GM12878 (cell line): ENCODE measurements around the gene CACUL1. TPM values are rescaled to one million over a fixed set of nuclear protein-coding genes. Genes with fewer than 3 reads are reported as not detected.

Experiments used
- ATAC-seq: fragments of 200-7000 bp; cut with Tn5 transposase; 3 replicates; pipeline ENCODE4 v1.9.1; 2020; ENCODE audit warnings: mild to moderate bottlenecking, moderate library complexity
- BruUV-seq: library from RNA; stranded (reverse); fragments of 400-500 nt; replicated peaks from 2 replicates; lab custom pipeline; 2021; lab: Mats Ljungman, UMichigan
- CTCF ChIA-PET: fragments of 300-600 bp; sonication (Branson Sonifier 250); formaldehyde crosslinking; extraction: SDS; loops from one replicate; lab custom pipeline; 2021; ENCODE audit warnings: inconsistent platforms; lab: Yijun Ruan, JAX
- POLR2A ChIA-PET: fragments of 350-600 bp; formaldehyde crosslinking; extraction: SDS; loops from one replicate; lab custom pipeline; 2021; ENCODE audit warnings: inconsistent platforms; lab: Charles Lee
- RAD21 ChIA-PET: fragments of 300-600 bp; sonication (Branson Sonifier 250); formaldehyde crosslinking; loops from one replicate; lab custom pipeline; 2023; ENCODE audit warnings: antibody characterized with exemption; ENCODE audit not compliant: unreplicated experiment; lab: Charles Lee
- SMC1A ChIA-PET: fragments of 300-600 bp; sonication (Branson Sonifier 250); formaldehyde crosslinking; loops from one replicate; lab custom pipeline; 2023; ENCODE audit not compliant: unreplicated experiment, uncharacterized antibody; lab: Charles Lee
- DNase-seq: peaks from one replicate; pipeline ENCODE4 v3.0.0-alpha.2; 2011; ENCODE audit warnings: low read depth, low spot score
- FAIRE-seq: peaks from 3 replicates; lab custom pipeline; 2011; peaks lifted over from hg19 to GRCh38; lab: Jason Lieb, UNC
- H2AFZ ChIP-seq: 2 replicates; pipeline ENCODE4 v1.6.0; 2011; ENCODE audit warnings: low read depth, low read length, control low read depth; ENCODE audit not compliant: control insufficient read depth
- H3K27ac ChIP-seq: 2 replicates; pipeline ENCODE4 v1.5.1; 2011; ENCODE audit warnings: control low read depth; ENCODE audit not compliant: control insufficient read depth, insufficient read depth
- H3K27me3 ChIP-seq, 2 experiments: replicated peaks in 1 of 2; 2 replicates each; pipeline versions ENCODE4 v1.6.0 to v1.6.1; 2011; ENCODE audit warnings: low read length in 1 of 2; ENCODE audit not compliant: control insufficient read depth in 2 of 2, insufficient read depth in 2 of 2
- H3K36me3 ChIP-seq, 2 experiments: 2 replicates each; pipeline ENCODE4 v1.5.1; 2011; ENCODE audit warnings: low read length in 1 of 2; ENCODE audit not compliant: control insufficient read depth in 2 of 2, insufficient read depth in 2 of 2
- H3K4me1 ChIP-seq: 2 replicates; pipeline ENCODE4 v1.6.1; 2011; ENCODE audit warnings: mild to moderate bottlenecking, low read length, moderate library complexity, mixed read lengths; ENCODE audit not compliant: control insufficient read depth, insufficient read depth
- H3K4me2 ChIP-seq: 2 replicates; pipeline ENCODE4 v1.6.0; 2011; ENCODE audit warnings: control low read depth; ENCODE audit not compliant: control insufficient read depth, insufficient read depth
- H3K4me3 ChIP-seq: fragments of 200-600 bp; sonication (generic); 2 replicates; pipeline ENCODE4 v1.5.1; 2016
- H3K79me2 ChIP-seq: 2 replicates; pipeline ENCODE4 v1.6.0; 2011; ENCODE audit warnings: low read length; ENCODE audit not compliant: control insufficient read depth, insufficient read depth
- H3K9ac ChIP-seq: 2 replicates; pipeline ENCODE4 v1.8.0; 2011; ENCODE audit warnings: low read length, control low read depth, mixed read lengths; ENCODE audit not compliant: control insufficient read depth, insufficient read depth
- H3K9me3 ChIP-seq: replicated peaks from 3 replicates; pipeline ENCODE4 v1.5.1; 2011; ENCODE audit warnings: mild to moderate bottlenecking, low read length; ENCODE audit not compliant: control insufficient read depth, insufficient read depth
- H4K20me1 ChIP-seq: 2 replicates; pipeline ENCODE4 v1.6.0; 2011; ENCODE audit not compliant: control insufficient read depth, insufficient read depth
- EGR1 ChIP-seq, 2 experiments: IDR thresholded peaks; 1 replicate in 1 of 2; 2 replicates in 1 of 2; pipeline ENCODE4 v1.6.1; 2011 to 2012; ENCODE audit warnings: low read depth in 2 of 2, low read length in 2 of 2, borderline replicate concordance in 1 of 2, mild to moderate bottlenecking in 1 of 2, moderate library complexity in 1 of 2
- FOXM1 ChIP-seq: IDR thresholded peaks from 2 replicates; pipeline ENCODE4 v1.6.1; 2012; ENCODE audit warnings: low read depth, mild to moderate bottlenecking, inconsistent platforms, low read length, moderate library complexity
- HDGF ChIP-seq: fragments of 450-650 bp; IDR thresholded peaks from 2 replicates; pipeline ENCODE4 v1.6.1; 2016; ENCODE audit warnings: antibody characterized with exemption
- IKZF2 ChIP-seq, 2 experiments: fragments of 450-650 bp; IDR thresholded peaks; 2 replicates each; pipeline ENCODE4 v1.6.1; 2017; ENCODE audit warnings: mild to moderate bottlenecking in 2 of 2, moderate library complexity in 2 of 2
- KAT2A ChIP-seq: conservative IDR thresholded peaks from 2 replicates; pipeline ENCODE4 v1.6.1; 2011; ENCODE audit warnings: low read depth, low read length; ENCODE audit not compliant: control insufficient read depth
- KDM1A ChIP-seq: fragments of 200-600 bp; sonication (generic); IDR thresholded peaks from 2 replicates; pipeline ENCODE4 v1.6.1; 2016; ENCODE audit warnings: borderline replicate concordance
- MTA3 ChIP-seq: IDR thresholded peaks from 2 replicates; pipeline ENCODE4 v1.6.1; 2012; ENCODE audit warnings: low read length, inconsistent platforms, borderline replicate concordance
- NFIC ChIP-seq: IDR thresholded peaks from 2 replicates; pipeline ENCODE4 v1.6.1; 2012; ENCODE audit warnings: low read depth, mild to moderate bottlenecking, inconsistent platforms, low read length, moderate library complexity
- NFYA ChIP-seq: IDR thresholded peaks from 2 replicates; pipeline ENCODE4 v1.6.1; 2011; ENCODE audit warnings: low read depth, mild to moderate bottlenecking, low read length, improper control_type of control experiment, borderline replicate concordance
- PAX5 ChIP-seq: IDR thresholded peaks from 2 replicates; pipeline ENCODE4 v1.6.1; 2011; ENCODE audit warnings: low read depth, low read length, borderline replicate concordance
- RCOR1 ChIP-seq: conservative IDR thresholded peaks from 2 replicates; pipeline ENCODE4 v1.6.1; 2012; ENCODE audit warnings: low read depth, low read length, improper control_type of control experiment
- SIN3A ChIP-seq: IDR thresholded peaks from 2 replicates; pipeline ENCODE4 v1.6.1; 2012; ENCODE audit warnings: low read depth, low read length, improper control_type of control experiment
- SMARCA5 ChIP-seq: fragments of 450-650 bp; IDR thresholded peaks from 2 replicates; pipeline ENCODE4 v1.6.1; 2017; ENCODE audit warnings: mild to moderate bottlenecking
- SREBF1 ChIP-seq: IDR thresholded peaks from 2 replicates; pipeline ENCODE4 v1.6.1; 2012; ENCODE audit warnings: mild to moderate bottlenecking, low read length
- WGBS: methylation state at CpG from one replicate; pipeline ENCODE4 v1.1.6; 2016; ENCODE audit warnings: low lambda C conversion rate; ENCODE audit not compliant: insufficient replicate concordance, insufficient coverage; ENCODE audit errors: missing lambda C conversion rate; 5-methylcytosine and 5-hydroxymethylcytosine counted together
- in situ Hi-C: fragments of 300-500 bp; cut with MboI; formaldehyde crosslinking; loops from 9 replicates; pipeline ENCODE4 v1.14.3; 2018; ENCODE audit warnings: mixed read lengths
- intact Hi-C: fragments of 100-400 bp; cut with micrococcal nuclease; formaldehyde crosslinking; loops from one replicate; pipeline ENCODE4 v1.14.2; 2022; ENCODE audit not compliant: unreplicated experiment
- polyA plus RNA-seq, 11 experiments: library from polyadenylated mRNA; depleted of rRNA in 4 of 11; unstranded in 6 of 11; stranded (reverse) in 5 of 11; fragments of >200 nt; fragmentation: Nextera tagmentation in 4 of 11; fragmentation: Illumina TruSeq in 1 of 11; extraction: Ambion mirVana in 4 of 11; extraction: Trizol in 1 of 11; gene quantifications; 1 replicate in 1 of 11; 2 replicates in 10 of 11; pipeline versions ENCODE4 v1.2.1 to v1.2.3, GENCODE V29; 2011 to 2016; ENCODE audit warnings: inconsistent platforms in 2 of 11, missing spikeins in 2 of 11, low read depth in 1 of 11
- total RNA-seq, 4 experiments: library from RNA; depleted of rRNA in 3 of 4; stranded (reverse); fragments of >200 nt in 3 of 4; fragmentation: Illumina TruSeq in 1 of 4; extraction: Trizol in 1 of 4; gene quantifications; 2 replicates each; pipeline versions ENCODE4 v1.2.1 to v1.2.3, GENCODE V29; 2013 to 2021
- TF ChIP-seq, protein P1 (sequence below): IDR thresholded peaks from 2 replicates; pipeline ENCODE4 v1.6.1; 2011; ENCODE audit warnings: borderline replicate concordance, low read depth, mild to moderate bottlenecking, moderate library complexity, low read length; ENCODE audit not compliant: insufficient read depth, poor library complexity, severe bottlenecking
- TF ChIP-seq, protein P2 (sequence below): fragments of 450-650 bp; IDR thresholded peaks from 2 replicates; pipeline ENCODE4 v1.6.1; 2017; ENCODE audit warnings: antibody characterized with exemption, mild to moderate bottlenecking, moderate library complexity
- TF ChIP-seq, protein P3 (sequence below): fragments of 450-650 bp; formaldehyde crosslinking; IDR thresholded peaks from 2 replicates; pipeline ENCODE4 v1.4.0; 2020; ENCODE audit warnings: mild to moderate bottlenecking, moderate library complexity

The CACUL1 gene
- total and polyA plus RNA-seq, 10 of the 15 experiments (the other 5 are each of a cell fraction or from before 2014, with no cell fraction given): 7.4 to 23.2 (median 13.0) TPM

DNA sequence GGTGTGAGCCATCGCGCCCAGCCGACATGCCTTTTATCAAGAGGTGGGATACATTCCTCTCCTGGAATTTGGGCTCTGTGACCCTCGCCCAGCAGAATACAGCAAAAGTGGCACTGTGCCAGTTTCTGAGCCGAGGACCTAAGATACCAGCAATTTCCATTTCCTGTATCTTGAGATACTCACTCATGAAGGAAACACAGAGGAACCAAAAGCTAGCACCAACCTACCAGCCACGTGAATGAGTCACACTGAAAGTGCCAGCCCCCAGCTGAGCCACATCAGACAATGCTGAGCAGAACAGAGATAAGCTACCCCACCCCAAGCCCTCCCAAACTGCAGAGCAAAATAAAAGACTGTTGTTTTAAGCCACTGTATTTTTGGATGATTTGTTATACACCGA lies 56.3 kb downstream of the CACUL1 start:
- Histone ChIP-seq H3K79me2 (no peaks in the 10 kb centered on the region), H3K4me1 (peaks cover 3% of the 10 kb centered on the region; the same call in 1 of the 2 replicates), H3K27me3 (no peaks in the 10 kb centered on the region), H3K4me3 (no peak overlapping the region), H2AFZ (no peak overlapping the region), H3K36me3 (peaks cover 0 to 9% of the 10 kb centered on the region in 2 experiments; a peak in 1 of 4 replicates), H3K4me2 (no peak overlapping the region), H3K9me3 (no peaks in the 10 kb centered on the region), H3K9ac (no peak overlapping the region), H3K27ac (no peak overlapping the region), H4K20me1 (no peaks in the 10 kb centered on the region)
- intact Hi-C loops: no loop called here
- WGBS: 50% methylated on average over 7 of the region's 7 CpGs
- ChIA-PET CTCF (interaction anchor here (0.9 to 1.6 kb wide), 4 partner anchors 11 to 129 kb away, joined by 3 to 9 read pairs (median 4); no protein-coding TSS in a partner anchor), POLR2A (no interaction called here), RAD21 (interaction anchor here (0.7 kb wide), 1 partner anchor 10 kb away, joined by 3 read pairs; no protein-coding TSS in a partner anchor), SMC1A (interaction anchor here (0.6 to 2.5 kb wide), 3 partner anchors 22 to 52 kb away, joined by 3 to 8 read pairs (median 3); no protein-coding TSS in a partner anchor)
- no TSS peak for BruUV-seq
- DNase-seq: peak; percentile 80
- in situ Hi-C loops: no loop called here
- FAIRE-seq: no peak
- peak; percentile 100 for ATAC-seq
- TF ChIP-seq SIN3A (no peak), KDM1A (no peak), NFYA (no peak), RCOR1 (no peak), KAT2A (no peak), EGR1 (IDR thresholded peaks at IDR 0.05; ENCODE audit: borderline replicate concordance in 1 of 2, low read depth in 2 of 2, low read length in 2 of 2) (no peak), MTA3 (peak; percentile 71; the same call in 1 of the 2 replicates), SMARCA5 (no peak; the same call in 1 of the 2 replicates), SREBF1 (no peak), PAX5 (0 out of 2 replicates have a peak, but pooled peaks have one; percentile 50), NFIC (peak; percentile 17; the same call in 1 of the 2 replicates), FOXM1 (no peak), IKZF2 (IDR thresholded peaks at IDR 0.05) (peak in 1 of 2 experiments; percentile 66; a peak in 2 of 4 replicates), HDGF (0 out of 2 replicates have a peak, but pooled peaks have one; percentile 59)
- TF ChIP-seq, protein P1, sequence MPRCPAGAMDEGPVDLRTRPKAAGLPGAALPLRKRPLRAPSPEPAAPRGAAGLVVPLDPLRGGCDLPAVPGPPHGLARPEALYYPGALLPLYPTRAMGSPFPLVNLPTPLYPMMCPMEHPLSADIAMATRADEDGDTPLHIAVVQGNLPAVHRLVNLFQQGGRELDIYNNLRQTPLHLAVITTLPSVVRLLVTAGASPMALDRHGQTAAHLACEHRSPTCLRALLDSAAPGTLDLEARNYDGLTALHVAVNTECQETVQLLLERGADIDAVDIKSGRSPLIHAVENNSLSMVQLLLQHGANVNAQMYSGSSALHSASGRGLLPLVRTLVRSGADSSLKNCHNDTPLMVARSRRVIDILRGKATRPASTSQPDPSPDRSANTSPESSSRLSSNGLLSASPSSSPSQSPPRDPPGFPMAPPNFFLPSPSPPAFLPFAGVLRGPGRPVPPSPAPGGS: peak; percentile 41
- TF ChIP-seq, protein P2, sequence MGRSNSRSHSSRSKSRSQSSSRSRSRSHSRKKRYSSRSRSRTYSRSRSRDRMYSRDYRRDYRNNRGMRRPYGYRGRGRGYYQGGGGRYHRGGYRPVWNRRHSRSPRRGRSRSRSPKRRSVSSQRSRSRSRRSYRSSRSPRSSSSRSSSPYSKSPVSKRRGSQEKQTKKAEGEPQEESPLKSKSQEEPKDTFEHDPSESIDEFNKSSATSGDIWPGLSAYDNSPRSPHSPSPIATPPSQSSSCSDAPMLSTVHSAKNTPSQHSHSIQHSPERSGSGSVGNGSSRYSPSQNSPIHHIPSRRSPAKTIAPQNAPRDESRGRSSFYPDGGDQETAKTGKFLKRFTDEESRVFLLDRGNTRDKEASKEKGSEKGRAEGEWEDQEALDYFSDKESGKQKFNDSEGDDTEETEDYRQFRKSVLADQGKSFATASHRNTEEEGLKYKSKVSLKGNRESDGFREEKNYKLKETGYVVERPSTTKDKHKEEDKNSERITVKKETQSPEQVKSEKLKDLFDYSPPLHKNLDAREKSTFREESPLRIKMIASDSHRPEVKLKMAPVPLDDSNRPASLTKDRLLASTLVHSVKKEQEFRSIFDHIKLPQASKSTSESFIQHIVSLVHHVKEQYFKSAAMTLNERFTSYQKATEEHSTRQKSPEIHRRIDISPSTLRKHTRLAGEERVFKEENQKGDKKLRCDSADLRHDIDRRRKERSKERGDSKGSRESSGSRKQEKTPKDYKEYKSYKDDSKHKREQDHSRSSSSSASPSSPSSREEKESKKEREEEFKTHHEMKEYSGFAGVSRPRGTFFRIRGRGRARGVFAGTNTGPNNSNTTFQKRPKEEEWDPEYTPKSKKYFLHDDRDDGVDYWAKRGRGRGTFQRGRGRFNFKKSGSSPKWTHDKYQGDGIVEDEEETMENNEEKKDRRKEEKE: no peak
- TF ChIP-seq, protein P3, sequence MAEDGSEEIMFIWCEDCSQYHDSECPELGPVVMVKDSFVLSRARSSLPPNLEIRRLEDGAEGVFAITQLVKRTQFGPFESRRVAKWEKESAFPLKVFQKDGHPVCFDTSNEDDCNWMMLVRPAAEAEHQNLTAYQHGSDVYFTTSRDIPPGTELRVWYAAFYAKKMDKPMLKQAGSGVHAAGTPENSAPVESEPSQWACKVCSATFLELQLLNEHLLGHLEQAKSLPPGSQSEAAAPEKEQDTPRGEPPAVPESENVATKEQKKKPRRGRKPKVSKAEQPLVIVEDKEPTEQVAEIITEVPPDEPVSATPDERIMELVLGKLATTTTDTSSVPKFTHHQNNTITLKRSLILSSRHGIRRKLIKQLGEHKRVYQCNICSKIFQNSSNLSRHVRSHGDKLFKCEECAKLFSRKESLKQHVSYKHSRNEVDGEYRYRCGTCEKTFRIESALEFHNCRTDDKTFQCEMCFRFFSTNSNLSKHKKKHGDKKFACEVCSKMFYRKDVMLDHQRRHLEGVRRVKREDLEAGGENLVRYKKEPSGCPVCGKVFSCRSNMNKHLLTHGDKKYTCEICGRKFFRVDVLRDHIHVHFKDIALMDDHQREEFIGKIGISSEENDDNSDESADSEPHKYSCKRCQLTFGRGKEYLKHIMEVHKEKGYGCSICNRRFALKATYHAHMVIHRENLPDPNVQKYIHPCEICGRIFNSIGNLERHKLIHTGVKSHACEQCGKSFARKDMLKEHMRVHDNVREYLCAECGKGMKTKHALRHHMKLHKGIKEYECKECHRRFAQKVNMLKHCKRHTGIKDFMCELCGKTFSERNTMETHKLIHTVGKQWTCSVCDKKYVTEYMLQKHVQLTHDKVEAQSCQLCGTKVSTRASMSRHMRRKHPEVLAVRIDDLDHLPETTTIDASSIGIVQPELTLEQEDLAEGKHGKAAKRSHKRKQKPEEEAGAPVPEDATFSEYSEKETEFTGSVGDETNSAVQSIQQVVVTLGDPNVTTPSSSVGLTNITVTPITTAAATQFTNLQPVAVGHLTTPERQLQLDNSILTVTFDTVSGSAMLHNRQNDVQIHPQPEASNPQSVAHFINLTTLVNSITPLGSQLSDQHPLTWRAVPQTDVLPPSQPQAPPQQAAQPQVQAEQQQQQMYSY: no peak
